ENCODE data around the gene ABCC9. TPM values are rescaled to one million over a fixed set of nuclear protein-coding genes. Genes with fewer than 3 reads are reported as not detected.

ABCC9 gene
- total RNA-seq, 1 experiment from 2014 or later = not detected

DNA sequence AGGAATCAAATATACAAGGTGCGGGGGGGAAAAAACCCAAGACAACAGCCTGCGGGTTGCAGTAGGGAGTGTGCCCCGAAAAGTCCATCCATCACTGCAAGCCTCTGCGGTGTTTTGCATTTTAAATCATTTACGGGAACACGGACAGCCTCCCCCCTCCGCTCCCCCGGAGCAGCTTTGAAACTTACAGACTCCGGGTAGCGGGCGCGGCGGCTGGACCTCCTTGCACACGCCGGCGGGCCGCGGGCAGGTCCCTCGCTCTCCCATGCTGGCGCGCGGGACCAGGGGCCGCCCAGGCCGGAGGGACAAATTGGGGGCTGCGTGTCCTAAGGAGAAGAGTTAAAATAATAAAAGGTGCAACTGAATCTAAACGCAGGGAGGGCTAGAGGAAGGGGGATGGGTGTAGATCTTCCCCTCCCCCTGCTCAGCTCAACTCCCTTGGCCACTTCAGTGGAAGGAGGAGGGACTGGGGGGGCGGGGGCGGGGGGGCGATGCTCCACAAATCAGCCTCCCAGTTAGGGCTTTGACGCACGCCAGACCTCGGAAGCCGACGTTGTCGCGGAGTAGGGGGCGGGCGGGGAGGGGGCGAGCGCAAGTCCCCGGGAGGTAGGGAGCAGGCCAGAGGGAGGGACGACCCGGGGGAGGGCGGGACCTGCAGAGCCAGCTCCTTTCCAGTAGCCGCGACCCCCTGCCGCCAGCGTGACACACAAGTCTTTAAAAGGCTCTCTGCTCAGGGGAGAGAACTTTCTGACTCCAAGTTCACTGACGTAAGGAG is 166.7 kb downstream of the ABCC9 start, which contains the start of gene KCNJ8:
TSS of gene KCNJ8 (minus strand) at position 349 of the 775 bp plus-strand sequence. CDS start 1,090 bp downstream, outside the sequence.
- no peak for DNase-seq (ENCODE audit: low spot score)

DNA sequence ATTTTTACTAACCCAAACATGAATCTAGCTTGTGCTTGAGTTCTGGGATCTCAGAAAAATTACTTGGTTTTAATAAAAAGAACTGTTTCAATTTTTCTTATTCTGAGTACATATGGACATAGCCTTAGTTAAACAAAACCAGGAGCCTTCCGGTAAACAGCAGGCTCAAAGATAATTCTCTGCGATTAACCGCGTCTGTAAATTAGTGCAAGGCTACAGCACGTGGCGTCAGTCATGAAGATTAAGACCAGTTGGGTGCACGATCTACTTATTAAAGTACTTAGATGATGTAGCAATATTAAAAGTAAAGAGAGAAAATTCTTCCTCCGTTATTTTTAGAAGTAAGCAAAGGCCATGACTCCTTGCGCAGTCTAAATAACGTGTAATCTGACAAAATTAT is 167.4 kb downstream of the ABCC9 start:
- no peak for DNase-seq (ENCODE audit: low spot score)

DNA sequence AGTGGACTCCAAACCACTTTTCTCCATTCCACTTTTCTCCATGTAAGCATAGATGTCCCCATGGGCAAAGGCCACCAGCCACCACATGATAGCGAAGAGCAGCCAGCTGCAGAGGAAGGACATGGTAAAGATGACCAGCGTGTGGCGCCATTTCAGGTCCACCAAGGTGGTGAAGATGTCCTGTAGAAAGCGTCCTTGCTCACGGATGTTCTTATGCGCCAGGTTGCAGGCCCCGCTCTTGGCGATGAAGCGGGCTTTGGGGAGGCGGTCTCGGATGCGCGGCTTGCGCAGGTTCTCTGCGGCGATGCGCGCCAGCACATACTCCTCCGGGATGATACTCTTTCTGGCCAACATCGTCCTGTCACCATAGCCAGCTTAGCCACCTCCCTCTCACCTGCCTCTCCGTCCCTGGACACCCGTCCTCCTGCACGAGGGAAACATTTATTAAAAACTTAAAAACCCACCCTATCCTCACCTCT is 167.9 kb downstream of the ABCC9 start:
- DNase-seq (ENCODE audit: low spot score) = peak; percentile 29

DNA sequence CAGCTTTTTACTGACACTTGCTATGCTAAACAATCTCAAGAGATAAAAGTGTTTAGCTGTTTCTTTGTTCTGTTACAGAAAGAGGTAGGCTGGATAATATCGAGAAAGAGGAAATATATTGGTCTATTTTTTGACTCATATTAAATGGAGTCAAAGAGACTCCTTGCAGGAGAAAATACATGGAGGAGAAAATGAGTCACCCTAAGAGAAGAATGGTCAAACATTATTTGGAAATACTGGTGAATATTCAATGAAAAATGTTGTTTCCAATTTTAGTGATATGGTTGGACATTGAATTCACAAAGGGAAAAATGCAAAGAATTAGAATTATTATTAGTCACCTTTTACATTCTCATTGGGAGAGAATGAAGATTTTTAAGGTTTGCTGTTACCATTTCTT is 169.9 kb downstream of the ABCC9 start:
- DNase-seq (ENCODE audit: low spot score) = no peak

DNA sequence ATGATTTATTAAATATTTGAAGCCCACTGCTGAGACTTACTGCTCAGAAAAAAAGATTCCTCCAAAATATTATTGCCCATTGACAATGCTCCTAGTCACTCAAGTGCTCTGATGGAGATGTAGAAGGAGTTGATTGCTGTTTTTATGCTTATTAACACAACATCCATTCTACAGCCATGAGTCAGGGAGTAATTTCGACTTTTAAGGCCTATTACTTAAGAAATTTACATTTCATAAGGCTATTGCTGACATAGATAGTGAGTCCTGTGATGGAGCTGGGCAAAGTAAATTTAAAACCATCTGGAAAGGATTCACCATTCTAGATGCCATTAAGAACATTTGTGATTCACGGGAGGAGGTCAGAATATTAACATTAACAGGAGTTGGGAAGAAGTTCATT is 171.9 kb downstream of the ABCC9 start:
- DNase-seq (ENCODE audit: low spot score) = no peak

DNA sequence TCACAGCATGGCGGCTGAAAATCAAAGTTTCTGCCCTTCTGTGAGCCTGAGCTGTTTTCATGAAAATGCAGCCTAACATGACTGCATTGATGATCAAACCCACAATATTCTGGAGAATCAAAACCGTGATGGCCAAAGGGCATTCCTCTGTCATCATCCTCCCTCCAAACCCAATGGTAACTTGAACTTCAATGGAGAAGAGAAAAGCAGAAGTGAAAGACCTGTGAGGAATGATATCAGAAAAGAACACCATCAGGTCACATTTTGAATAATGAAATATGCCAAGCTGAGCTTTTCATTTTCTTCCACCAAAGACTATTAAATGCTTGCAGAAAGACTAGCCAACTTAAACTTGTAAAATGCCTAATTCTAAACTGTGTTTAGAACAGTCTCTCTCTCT is 174.8 kb downstream of the ABCC9 start:
- DNase-seq (ENCODE audit: low spot score) = no peak

DNA sequence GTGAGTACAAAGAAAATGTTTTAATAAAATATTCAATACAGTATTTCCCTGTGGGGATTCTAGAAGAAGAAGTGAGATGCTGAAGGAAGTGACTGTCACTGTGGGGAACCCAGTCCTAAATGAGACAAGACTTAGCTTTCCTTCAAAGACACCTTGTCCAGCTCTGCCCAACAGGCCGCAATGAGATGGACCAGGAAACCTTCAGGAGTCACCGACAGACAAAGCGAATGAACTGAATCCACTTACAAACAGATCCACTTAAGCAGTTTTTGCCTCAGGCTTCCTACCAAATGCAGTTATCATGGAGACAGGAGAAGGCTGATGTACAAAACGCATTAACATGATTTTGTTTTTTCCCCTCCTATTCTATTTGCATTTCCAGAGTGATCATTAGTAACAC is 176.3 kb downstream of the ABCC9 start:
- no peak for DNase-seq (ENCODE audit: low spot score)

DNA sequence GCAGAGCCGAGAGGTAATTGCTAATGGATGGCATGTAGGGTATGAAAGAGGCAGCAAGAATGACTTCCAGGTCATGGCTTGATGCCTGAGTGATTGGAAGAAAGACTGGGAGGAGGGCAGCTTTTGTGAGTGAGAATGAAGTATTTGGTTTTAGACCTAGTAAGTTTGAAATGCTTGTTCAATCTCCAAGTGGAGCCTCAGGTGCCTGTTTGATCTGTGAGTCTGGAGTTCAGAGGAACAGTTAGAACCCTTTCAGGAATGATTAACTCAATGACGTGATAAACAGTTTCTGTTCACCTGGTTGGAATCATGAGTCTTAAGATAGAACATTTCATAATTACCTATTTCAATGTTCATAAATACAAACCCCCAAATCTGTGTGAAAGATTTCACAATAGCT is 177.2 kb downstream of the ABCC9 start:
- no peak for DNase-seq (ENCODE audit: low spot score)

DNA sequence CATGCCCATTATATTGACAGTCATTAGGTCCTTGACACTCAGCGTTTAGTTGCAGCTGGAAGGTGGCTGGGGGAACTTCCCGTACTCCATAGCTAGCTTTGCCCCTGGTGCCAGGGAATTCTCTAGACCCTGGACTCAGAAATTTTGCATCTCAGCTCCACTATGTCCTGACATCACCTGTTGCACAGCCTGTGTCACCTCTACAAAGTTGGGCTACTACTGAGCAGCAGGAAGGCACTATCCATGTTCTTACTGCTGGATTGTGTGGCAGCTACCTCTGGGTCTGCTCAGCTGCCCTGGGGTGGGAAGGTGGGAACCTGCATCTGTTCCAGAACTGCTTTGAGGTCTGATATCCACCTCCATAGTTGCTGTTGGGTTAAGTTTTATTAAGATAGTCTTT is 177.7 kb downstream of the ABCC9 start:
- DNase-seq (ENCODE audit: low spot score) = no peak

DNA sequence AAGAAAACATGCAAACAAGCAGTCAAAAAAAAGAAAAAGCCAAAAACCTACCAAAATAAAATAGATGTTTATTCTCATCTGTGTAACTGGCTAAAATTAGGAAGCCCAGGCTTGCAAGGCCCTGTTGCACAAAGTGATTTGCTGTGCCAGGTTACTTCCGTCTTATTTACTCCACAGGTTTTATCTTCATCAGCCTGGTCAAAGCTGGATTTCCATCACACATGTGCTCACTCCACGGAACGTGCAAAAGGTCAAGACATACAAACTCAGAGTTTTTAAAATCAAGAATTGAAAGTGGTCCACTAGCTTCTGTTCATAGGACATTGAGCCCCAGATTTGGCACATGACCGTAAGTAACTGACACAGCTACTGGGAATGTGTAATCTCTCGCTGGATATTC is 181.5 kb downstream of the ABCC9 start:
- no peak for DNase-seq (ENCODE audit: low spot score)

DNA sequence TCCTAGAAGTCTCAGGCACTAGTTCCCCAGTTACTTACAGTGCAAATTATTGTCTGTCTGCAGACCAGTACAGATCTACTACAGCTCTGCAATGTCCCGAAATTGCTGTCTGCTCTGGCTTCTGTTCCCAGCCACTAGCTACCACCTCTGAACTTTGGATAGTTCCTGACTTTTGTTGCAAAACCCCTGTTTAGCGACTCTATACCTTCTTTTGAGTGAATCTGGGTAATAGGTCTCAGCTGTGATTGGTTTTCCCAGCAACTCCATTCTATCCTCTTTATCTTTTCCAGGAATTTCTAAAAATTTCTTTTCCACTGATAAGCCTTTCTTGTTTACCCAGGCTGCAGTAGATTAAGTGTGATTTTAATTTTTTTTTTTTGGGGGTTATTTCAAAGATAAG is 183.5 kb downstream of the ABCC9 start:
- DNase-seq (ENCODE audit: low spot score) = no peak

DNA sequence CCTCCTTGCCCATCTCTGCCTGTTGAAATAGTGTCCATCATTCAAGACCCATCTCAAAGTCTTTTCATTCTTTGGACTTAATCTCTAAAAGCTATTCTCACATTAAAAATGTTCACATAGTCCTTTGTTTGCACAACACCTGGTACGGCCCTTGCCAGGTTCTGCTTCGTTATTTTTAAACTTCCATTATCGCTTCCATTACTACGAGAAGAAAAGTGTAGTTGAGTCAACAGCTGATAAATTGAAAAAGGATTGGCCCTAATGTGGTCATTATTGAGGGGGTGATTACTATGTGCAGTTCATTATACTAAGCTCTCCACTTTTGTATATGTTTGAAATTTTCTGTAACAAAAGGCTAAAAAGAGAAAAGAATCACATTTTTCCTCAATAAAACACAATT is 184.5 kb downstream of the ABCC9 start:
- no peak for DNase-seq (ENCODE audit: low spot score)

DNA sequence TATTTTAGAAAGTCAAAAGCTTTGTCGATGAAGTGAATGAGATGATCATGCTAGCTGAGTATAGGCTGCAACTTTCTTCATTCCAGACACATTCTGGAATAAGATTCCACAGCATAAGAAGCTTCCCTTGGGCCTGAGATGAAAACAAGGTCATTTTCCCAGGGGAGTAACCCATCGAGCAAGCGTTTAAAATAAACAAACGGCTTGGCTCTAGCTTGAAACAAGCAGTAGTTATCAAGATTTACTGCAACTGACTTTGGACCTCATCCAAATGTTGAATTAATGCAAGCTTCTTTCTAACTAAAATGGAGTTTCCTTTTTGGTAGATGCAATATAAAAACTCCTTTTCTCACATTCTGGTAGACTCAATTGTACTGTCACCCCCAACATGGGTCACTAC is 189.7 kb downstream of the ABCC9 start:
- no peak for DNase-seq (ENCODE audit: low spot score)

Small RNAs within 50 kb of the gene (small RNA-seq; reads per million reads assigned to genes)
- not detected for gene AC008250.2

Other genes with a start within 250 kb of the ABCC9 start
- gene KCNJ8, start 166.7 kb downstream of the ABCC9 start, total RNA-seq (2014; rRNA removed; shearing (Covaris generic)) = not detected in 2 replicates
- 26.0 and 27.2 TPM in 2 replicates for gene CMAS, start 104.8 kb upstream of the ABCC9 start, total RNA-seq (2014; rRNA removed; shearing (Covaris generic))

Measured in HT-29 (cell line).